ENCODE data around the gene CD79B.
A peak's percentile ranks its signal among the peaks of the same experiment; 100 is the strongest.
"Not testable (repeated sequence)": the region's sequence is repeated elsewhere in the genome, so short reads cannot be mapped to it uniquely, and the experiment has no call there.

Gene CD79B

GRCh38 chr17:63918789-63919305 is 13.3 kb downstream of the CD79B start, which contains the start of gene GH1:
Gene GH1 (minus strand): TSS chr17:63918839. CDS start chr17:63918776, 63 bp downstream.
- not testable (repeated sequence) for H3K9ac ChIP-seq (ENCODE audit: low read depth, low read length); H3K9me3 ChIP-seq (ENCODE audit: insufficient read depth, low read depth, low read length); H3K27me3 ChIP-seq (ENCODE audit: insufficient read depth, low read length); H3K36me3 ChIP-seq (ENCODE audit: insufficient read depth, low read length); H3K27ac ChIP-seq (ENCODE audit: low read depth, low read length); H3K4me1 ChIP-seq (ENCODE audit: insufficient read depth, low read length)
- WGBS, result 62% methylated on average over 8 of the region's 10 CpGs
- peak within 1 kb of the TSS; percentile 43 for H3K4me3 ChIP-seq (ENCODE audit: low read length)

GRCh38 chr17:63918305-63918704 is 13.8 kb downstream of the CD79B start:
- no peaks in the 10 kb centered on the region for H3K4me1 ChIP-seq (ENCODE audit: insufficient read depth, low read length)
- no peaks in the 10 kb centered on the region for H3K36me3 ChIP-seq (ENCODE audit: insufficient read depth, low read length)
- peak overlapping the region; percentile 43 for H3K4me3 ChIP-seq (ENCODE audit: low read length)
- no peak overlapping the region for H3K27ac ChIP-seq (ENCODE audit: low read depth, low read length)
- whole genome bisulfite sequencing, result 39% methylated on average over 10 of the region's 10 CpGs
- H3K27me3 ChIP-seq (ENCODE audit: insufficient read depth, low read length), result no peaks in the 10 kb centered on the region; the same call in 1 of the 2 replicates
- H3K9me3 ChIP-seq (ENCODE audit: insufficient read depth, low read depth, low read length), result no peaks in the 10 kb centered on the region
- no peak overlapping the region for H3K9ac ChIP-seq (ENCODE audit: low read depth, low read length)

GRCh38 chr17:63917646-63918045 is 14.5 kb downstream of the CD79B start:
- Histone ChIP-seq H3K9ac (ENCODE audit: low read depth, low read length) (no peak overlapping the region), H3K9me3 (ENCODE audit: insufficient read depth, low read depth, low read length) (no peaks in the 10 kb centered on the region), H3K4me3 (ENCODE audit: low read length) (peak overlapping the region; percentile 43; the same call in 1 of the 2 replicates), H3K27me3 (ENCODE audit: insufficient read depth, low read length) (no peaks in the 10 kb centered on the region; the same call in 1 of the 2 replicates), H3K27ac (ENCODE audit: low read depth, low read length) (no peak overlapping the region), H3K36me3 (ENCODE audit: insufficient read depth, low read length) (no peaks in the 10 kb centered on the region), H3K4me1 (ENCODE audit: insufficient read depth, low read length) (no peaks in the 10 kb centered on the region)
- 83% methylated on average over 13 of the region's 13 CpGs for WGBS

- not testable (repeated sequence) for H3K9me3 ChIP-seq (ENCODE audit: insufficient read depth, low read depth, low read length); H3K36me3 ChIP-seq (ENCODE audit: insufficient read depth, low read length); H3K27ac ChIP-seq (ENCODE audit: low read depth, low read length); H3K4me1 ChIP-seq (ENCODE audit: insufficient read depth, low read length); H3K4me3 ChIP-seq (ENCODE audit: low read length); H3K27me3 ChIP-seq (ENCODE audit: insufficient read depth, low read length); H3K9ac ChIP-seq (ENCODE audit: low read depth, low read length)
- 92% methylated on average over 10 of the region's 11 CpGs for WGBS
Measured at GRCh38 chr17:63917206-63917605, 14.9 kb downstream of the CD79B start.

GRCh38 chr17:63916566-63917185 is 15.5 kb downstream of the CD79B start:
- no peak overlapping the region for H3K4me3 ChIP-seq (ENCODE audit: low read length)
- no peaks in the 10 kb centered on the region for H3K36me3 ChIP-seq (ENCODE audit: insufficient read depth, low read length)
- 93% methylated on average over 12 of the region's 12 CpGs for WGBS
- no peaks in the 10 kb centered on the region for H3K4me1 ChIP-seq (ENCODE audit: insufficient read depth, low read length)
- H3K27me3 ChIP-seq (ENCODE audit: insufficient read depth, low read length), result no peaks in the 10 kb centered on the region; the same call in 1 of the 2 replicates
- no peak overlapping the region for H3K9ac ChIP-seq (ENCODE audit: low read depth, low read length)
- H3K9me3 ChIP-seq (ENCODE audit: insufficient read depth, low read depth, low read length), result no peaks in the 10 kb centered on the region
- no peak overlapping the region for H3K27ac ChIP-seq (ENCODE audit: low read depth, low read length)

GRCh38 chr17:63915753-63916152 is 16.4 kb downstream of the CD79B start:
- H3K9ac ChIP-seq (ENCODE audit: low read depth, low read length); H3K9me3 ChIP-seq (ENCODE audit: insufficient read depth, low read depth, low read length); H3K4me3 ChIP-seq (ENCODE audit: low read length); H3K27me3 ChIP-seq (ENCODE audit: insufficient read depth, low read length); H3K4me1 ChIP-seq (ENCODE audit: insufficient read depth, low read length); H3K27ac ChIP-seq (ENCODE audit: low read depth, low read length); H3K36me3 ChIP-seq (ENCODE audit: insufficient read depth, low read length): not testable (repeated sequence)
- 91% methylated on average over 10 of the region's 10 CpGs for WGBS

- Histone ChIP-seq H3K4me1 (ENCODE audit: insufficient read depth, low read length) (no peaks in the 10 kb centered on the region), H3K9ac (ENCODE audit: low read depth, low read length) (no peak overlapping the region), H3K27ac (ENCODE audit: low read depth, low read length) (no peak overlapping the region), H3K4me3 (ENCODE audit: low read length) (no peak overlapping the region), H3K27me3 (ENCODE audit: insufficient read depth, low read length) (no peaks in the 10 kb centered on the region; the same call in 1 of the 2 replicates), H3K36me3 (ENCODE audit: insufficient read depth, low read length) (no peaks in the 10 kb centered on the region), H3K9me3 (ENCODE audit: insufficient read depth, low read depth, low read length) (no peaks in the 10 kb centered on the region)
- 94% methylated on average over 7 of the region's 7 CpGs for WGBS
Measured at GRCh38 chr17:63914471-63914870, 17.7 kb downstream of the CD79B start.

GRCh38 chr17:63911657-63912100 is 20.5 kb downstream of the CD79B start:
- no peaks in the 10 kb centered on the region for H3K9me3 ChIP-seq (ENCODE audit: insufficient read depth, low read depth, low read length)
- H3K27ac ChIP-seq (ENCODE audit: low read depth, low read length), result no peak overlapping the region
- H3K36me3 ChIP-seq (ENCODE audit: insufficient read depth, low read length), result no peaks in the 10 kb centered on the region
- no peak overlapping the region for H3K4me3 ChIP-seq (ENCODE audit: low read length)
- H3K4me1 ChIP-seq (ENCODE audit: insufficient read depth, low read length), result peaks cover 9% of the 10 kb centered on the region
- no peak overlapping the region for H3K9ac ChIP-seq (ENCODE audit: low read depth, low read length)
- 58% methylated on average over 6 of the region's 8 CpGs for WGBS
- H3K27me3 ChIP-seq (ENCODE audit: insufficient read depth, low read length), result no peaks in the 10 kb centered on the region; the same call in 1 of the 2 replicates

- Histone ChIP-seq H3K4me3 (ENCODE audit: low read length) (no peak within 1 kb of the TSS), H3K9me3 (ENCODE audit: insufficient read depth, low read depth, low read length) (no peaks in the 10 kb centered on the region), H3K27me3 (ENCODE audit: insufficient read depth, low read length) (no peaks in the 10 kb centered on the region; the same call in 1 of the 2 replicates), H3K36me3 (ENCODE audit: insufficient read depth, low read length) (no peaks in the 10 kb centered on the region), H3K4me1 (ENCODE audit: insufficient read depth, low read length) (peaks cover 9% of the 10 kb centered on the region), H3K27ac (ENCODE audit: low read depth, low read length) (no peak within 1 kb of the TSS), H3K9ac (ENCODE audit: low read depth, low read length) (no peak within 1 kb of the TSS)
- WGBS, result 87% methylated on average over 13 of the region's 15 CpGs
Measured at GRCh38 chr17:63911041-63911635, 21.0 kb downstream of the CD79B start, which contains the start of gene CSHL1. Gene CSHL1 (minus strand): TSS chr17:63911258. CDS start chr17:63911196, 62 bp downstream.

GRCh38 chr17:63910096-63910495 is 22.0 kb downstream of the CD79B start:
- no peak overlapping the region for H3K27ac ChIP-seq (ENCODE audit: low read depth, low read length)
- H3K9me3 ChIP-seq (ENCODE audit: insufficient read depth, low read depth, low read length), result no peaks in the 10 kb centered on the region
- no peaks in the 10 kb centered on the region for H3K36me3 ChIP-seq (ENCODE audit: insufficient read depth, low read length)
- WGBS, result 86% methylated on average over 14 of the region's 14 CpGs
- H3K27me3 ChIP-seq (ENCODE audit: insufficient read depth, low read length), result no peaks in the 10 kb centered on the region; the same call in 1 of the 2 replicates
- H3K9ac ChIP-seq (ENCODE audit: low read depth, low read length), result no peak overlapping the region
- no peak overlapping the region for H3K4me3 ChIP-seq (ENCODE audit: low read length)
- peaks cover 9% of the 10 kb centered on the region for H3K4me1 ChIP-seq (ENCODE audit: insufficient read depth, low read length)

- not testable (repeated sequence) for H3K36me3 ChIP-seq (ENCODE audit: insufficient read depth, low read length); H3K9me3 ChIP-seq (ENCODE audit: insufficient read depth, low read depth, low read length); H3K4me3 ChIP-seq (ENCODE audit: low read length); H3K9ac ChIP-seq (ENCODE audit: low read depth, low read length); H3K27ac ChIP-seq (ENCODE audit: low read depth, low read length); H3K27me3 ChIP-seq (ENCODE audit: insufficient read depth, low read length); H3K4me1 ChIP-seq (ENCODE audit: insufficient read depth, low read length)
- WGBS, result 95% methylated on average over 9 of the region's 10 CpGs
Measured at GRCh38 chr17:63909586-63909985, 22.5 kb downstream of the CD79B start.
